ENCODE results near the gene RBMXL3. TPM values are rescaled to one million over a fixed set of nuclear protein-coding genes. Genes with fewer than 3 reads are reported as not detected.

RBMXL3 gene
- total RNA-seq, 1 experiment from 2014 or later = not detected

DNA sequence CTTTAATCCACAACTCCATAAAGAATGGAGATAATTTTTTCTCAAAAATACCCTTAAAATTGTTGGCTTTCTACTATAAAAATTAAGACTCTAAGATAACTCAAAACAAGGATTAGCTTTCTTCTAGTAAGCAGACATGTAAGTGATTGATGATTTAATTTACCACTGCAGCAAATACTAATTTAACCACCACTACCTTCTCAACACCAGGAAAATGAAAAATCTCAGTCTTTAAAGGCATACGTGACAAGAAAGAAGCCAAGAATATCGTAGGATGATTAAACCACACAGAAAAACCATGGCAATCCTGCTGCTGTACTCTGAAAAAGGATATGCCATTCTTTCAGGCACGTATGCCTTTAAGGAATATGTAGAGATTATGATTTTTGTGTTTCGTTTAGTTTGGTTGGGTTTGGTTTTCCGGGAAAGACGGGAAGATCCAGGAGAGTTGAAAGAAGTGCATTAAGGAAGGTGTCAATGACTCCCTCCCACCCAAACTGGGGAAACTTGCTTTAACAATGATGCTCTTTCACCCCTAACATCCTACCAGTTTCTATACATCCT lies 43.8 kb downstream of the RBMXL3 start:
- Histone ChIP-seq H3K79me2 (ENCODE audit: insufficient read depth, low read length) (no peaks in the 10 kb centered on the region), H3K14ac (ENCODE audit: insufficient read depth, low read length) (no peak overlapping the region), H3K4me2 (ENCODE audit: insufficient read depth, insufficient read length, low read length) (peak overlapping the region; percentile 62), H2BK5ac (ENCODE audit: insufficient read length, low read length) (no peak overlapping the region), H2AFZ (ENCODE audit: low read length) (no peak overlapping the region), H3K79me1 (ENCODE audit: insufficient read depth, low read depth, low read length, poor library complexity, severe bottlenecking) (no peaks in the 10 kb centered on the region), H3K9me3 (ENCODE audit: control insufficient read depth, low read depth, low read length) (no peaks in the 10 kb centered on the region), H4K91ac (ENCODE audit: insufficient read length, low read depth, low read length) (no peak overlapping the region), H4K8ac (replicated peaks; ENCODE audit: insufficient read length, low read depth, low read length) (no peak overlapping the region), H4K5ac (ENCODE audit: insufficient read length, low read depth, low read length) (no peak overlapping the region), H3K18ac (ENCODE audit: insufficient read length, low read depth, low read length) (no peak overlapping the region), H3K23ac (ENCODE audit: insufficient read length, low read depth, low read length) (no peak overlapping the region), H3K27ac (ENCODE audit: insufficient read length, low read depth, low read length) (no peak overlapping the region), H2AK5ac (ENCODE audit: insufficient read length, low read length) (no peak overlapping the region), H3K4ac (ENCODE audit: low read depth, low read length) (no peak overlapping the region), H3K9ac (ENCODE audit: extremely low read depth, insufficient read length, low read length) (no peak overlapping the region), H3K56ac (ENCODE audit: insufficient read length, low read depth, low read length) (no peak overlapping the region), H3K4me1 (ENCODE audit: insufficient read depth, low read length) (peaks cover 2% of the 10 kb centered on the region; the same call in 1 of the 2 replicates), H2BK12ac (ENCODE audit: insufficient read length, low read depth, low read length) (no peak overlapping the region), H3T11ph (ENCODE audit: low read length) (no peak overlapping the region), H2BK20ac (ENCODE audit: low read depth, low read length, poor library complexity, severe bottlenecking) (no peak overlapping the region), H2BK120ac (ENCODE audit: low read depth, low read length, poor library complexity, severe bottlenecking) (no peak overlapping the region), H3K27me3 (ENCODE audit: insufficient read depth, low read length) (no peaks in the 10 kb centered on the region; the same call in 1 of the 2 replicates), H4K20me1 (ENCODE audit: control insufficient read depth, insufficient read depth, insufficient read length) (no peaks in the 10 kb centered on the region), H2BK15ac (ENCODE audit: low read depth, low read length) (no peak overlapping the region), H3K23me2 (ENCODE audit: insufficient read length, low read depth, low read length, poor library complexity, severe bottlenecking) (peaks cover 5% of the 10 kb centered on the region)
- TF ChIP-seq CTCF (conservative IDR thresholded peaks at IDR 0.05) = no peak
- peak overlapping the region; percentile 90 to 97 for H3K4me3 Mint-ChIP-seq
- peaks cover 34% of the 10 kb centered on the region for H3K27me3 Mint-ChIP-seq (ENCODE audit: low read depth)
- H3K27ac Mint-ChIP-seq = no peak overlapping the region
- no peaks in the 10 kb centered on the region for H3K36me3 Mint-ChIP-seq (ENCODE audit: insufficient read depth in 1 of 3, low read depth in 3 of 3)
- no peak for DNase-seq
- H3K4me1 Mint-ChIP-seq = peaks cover 44 to 56% of the 10 kb centered on the region in 2 experiments
- WGBS (ENCODE audit: extremely low coverage, insufficient read length, low lambda C conversion rate) = no CpG with 5 or more reads among the region's 6 CpGs
- H3K9me3 Mint-ChIP-seq = no peaks in the 10 kb centered on the region
